DMS153 treated with DMSO at 0.1 percent for 48 hours (cell line): ENCODE data around the gene CCDC172.

ENCODE experiments used
- DNase-seq: peaks from one replicate; lab custom pipeline; 2025; ENCODE audit not compliant: unreplicated experiment; lab: John Stamatoyannopoulos, UW

The CCDC172 gene

GRCh38 chr10:116429288-116429977 is 105.2 kb downstream of the CCDC172 start:
- no peak for DNase-seq
